ENCODE measurements around the gene ELMO1.

ELMO1 gene

GRCh38 chr7:36852017-36852416 lies 596.6 kb downstream of the ELMO1 start:
- DNase-seq (ENCODE audit: low read depth, low spot score), result no peak

DNA sequence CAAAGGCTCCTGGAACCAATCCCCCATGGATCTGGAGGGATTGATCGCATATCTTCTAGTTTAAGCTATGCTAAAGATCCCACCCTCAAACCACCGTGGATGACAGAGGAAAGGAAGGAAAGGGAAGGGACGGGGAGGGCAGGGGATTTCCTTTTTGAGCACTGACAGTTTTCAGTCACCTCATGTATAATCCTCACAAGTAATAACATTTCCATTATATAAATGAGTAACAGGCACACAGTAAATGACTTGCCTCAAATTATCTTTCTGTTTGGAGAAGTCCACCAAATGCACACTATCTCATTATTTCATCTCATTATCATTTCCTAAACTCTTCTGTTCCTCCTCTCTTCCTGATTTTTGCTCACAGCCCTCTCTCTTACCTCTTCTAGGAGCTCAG lies 597.3 kb downstream of the ELMO1 start:
- DNase-seq (ENCODE audit: low read depth, low spot score), result no peak

DNA sequence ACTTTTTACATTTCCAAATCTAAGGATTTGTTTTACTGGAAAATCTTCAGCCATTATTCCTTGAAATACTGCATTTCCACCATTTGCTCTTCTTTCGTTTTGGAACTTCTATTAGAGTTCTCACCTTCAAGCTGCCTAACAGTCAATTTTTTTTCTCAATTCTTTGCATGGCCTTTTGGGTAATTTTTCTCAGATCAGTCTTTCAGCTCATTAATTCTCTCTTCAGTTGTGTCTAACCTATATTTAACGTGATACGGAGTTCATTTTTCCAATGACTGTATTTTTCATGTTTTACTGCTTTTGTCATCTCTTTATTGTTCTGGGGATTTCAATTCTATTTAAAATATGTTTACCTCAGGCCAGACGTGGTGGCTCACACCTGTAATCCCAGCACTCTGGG lies 600.7 kb downstream of the ELMO1 start:
- no peak for DNase-seq (ENCODE audit: low read depth, low spot score)

DNA sequence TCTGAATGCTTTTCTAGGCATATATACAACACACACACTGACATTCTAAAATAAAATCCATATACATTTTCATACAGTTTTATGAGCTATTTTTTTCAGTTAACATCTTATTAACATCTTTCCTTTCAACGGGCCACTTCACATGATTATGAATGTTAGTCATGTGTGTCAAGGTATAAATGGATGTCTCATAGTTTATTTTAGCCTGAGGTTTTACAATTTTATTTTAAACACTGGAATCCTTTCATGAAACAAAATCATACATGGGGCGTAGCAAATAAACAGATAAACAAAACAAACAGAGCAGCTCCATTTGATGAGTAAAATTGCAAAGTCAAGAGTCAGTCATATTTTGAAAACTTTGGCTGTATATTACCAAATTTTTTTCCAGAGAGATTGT lies 604.3 kb downstream of the ELMO1 start:
- no peak for DNase-seq (ENCODE audit: low read depth, low spot score)

- no peak for DNase-seq (ENCODE audit: low read depth, low spot score)
Measured at GRCh38 chr7:36840904-36841303, 607.8 kb downstream of the ELMO1 start.

- DNase-seq (ENCODE audit: low read depth, low spot score), result no peak
Measured at GRCh38 chr7:36838616-36839225, 609.9 kb downstream of the ELMO1 start.

GRCh38 chr7:36831049-36831448 lies 617.6 kb downstream of the ELMO1 start:
- no peak for DNase-seq (ENCODE audit: low read depth, low spot score)

DNA sequence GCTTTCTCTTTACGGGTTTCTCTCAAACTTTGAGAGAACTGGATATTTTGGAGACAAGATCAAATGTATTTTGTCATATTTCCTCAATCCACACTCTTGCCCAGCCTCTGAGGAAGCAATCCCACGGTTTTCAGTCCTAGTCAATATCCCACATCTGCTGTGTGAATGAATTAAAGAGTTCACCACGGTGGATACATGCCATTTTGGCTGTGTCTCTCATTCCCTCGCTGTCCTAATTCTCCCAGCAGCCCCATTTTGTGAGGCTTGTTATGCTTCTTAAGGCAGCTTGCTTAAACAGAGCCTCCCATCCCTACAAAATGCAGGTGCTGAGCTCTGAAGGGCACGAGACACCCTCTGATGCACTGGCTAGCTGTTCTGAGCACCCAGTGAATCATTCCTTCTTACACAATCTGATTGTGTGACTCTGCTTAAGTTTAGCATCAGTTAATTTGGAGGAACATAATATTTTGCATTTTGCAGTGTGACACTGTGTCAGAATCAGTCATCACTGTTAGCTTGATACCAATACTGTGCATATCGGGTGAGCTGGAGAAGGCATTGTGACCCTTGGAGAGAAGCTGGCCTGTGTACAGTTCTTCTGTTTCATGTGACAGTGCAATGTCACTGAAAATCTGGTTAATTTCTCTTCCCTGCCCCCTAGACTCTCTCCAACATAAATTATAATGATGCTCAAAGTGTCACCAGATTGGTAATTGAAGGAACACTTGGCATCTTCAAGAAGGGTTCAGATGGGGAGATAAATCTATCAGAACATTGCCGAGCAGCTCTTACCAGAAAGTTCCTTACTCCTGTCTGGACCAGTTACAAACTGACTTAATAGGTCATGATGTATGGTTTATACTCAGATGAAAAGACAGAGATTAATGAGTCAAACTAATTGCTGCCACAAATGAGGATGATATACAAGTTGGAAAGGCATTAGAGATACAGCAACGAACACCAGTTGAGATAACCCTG lies 620.6 kb downstream of the ELMO1 start:
- no peak for DNase-seq (ENCODE audit: low read depth, low spot score)

DNA sequence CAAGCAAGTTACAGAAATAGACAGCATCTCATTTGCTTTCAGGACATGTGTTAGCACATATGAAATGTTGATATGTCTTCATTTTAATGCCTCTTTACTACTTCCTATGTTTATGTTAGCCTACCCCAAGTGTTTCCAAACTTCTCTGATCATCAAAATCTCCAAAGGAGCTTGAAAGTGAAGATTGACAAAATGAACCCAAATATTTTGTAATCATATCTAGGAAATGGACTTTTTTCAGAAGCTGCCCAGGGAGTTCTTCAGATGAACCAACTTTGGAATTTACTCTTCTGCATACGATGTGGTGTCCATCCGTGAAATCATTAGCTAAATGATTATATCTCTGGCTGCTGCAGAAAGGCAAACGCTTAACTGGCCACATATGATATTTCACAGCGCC lies 623.2 kb downstream of the ELMO1 start:
- no peak for DNase-seq (ENCODE audit: low read depth, low spot score)

- no peak for DNase-seq (ENCODE audit: low read depth, low spot score)
Measured at GRCh38 chr7:36823353-36823752, 625.3 kb downstream of the ELMO1 start.

GRCh38 chr7:36821617-36822016 lies 627.0 kb downstream of the ELMO1 start:
- no peak for DNase-seq (ENCODE audit: low read depth, low spot score)

DNA sequence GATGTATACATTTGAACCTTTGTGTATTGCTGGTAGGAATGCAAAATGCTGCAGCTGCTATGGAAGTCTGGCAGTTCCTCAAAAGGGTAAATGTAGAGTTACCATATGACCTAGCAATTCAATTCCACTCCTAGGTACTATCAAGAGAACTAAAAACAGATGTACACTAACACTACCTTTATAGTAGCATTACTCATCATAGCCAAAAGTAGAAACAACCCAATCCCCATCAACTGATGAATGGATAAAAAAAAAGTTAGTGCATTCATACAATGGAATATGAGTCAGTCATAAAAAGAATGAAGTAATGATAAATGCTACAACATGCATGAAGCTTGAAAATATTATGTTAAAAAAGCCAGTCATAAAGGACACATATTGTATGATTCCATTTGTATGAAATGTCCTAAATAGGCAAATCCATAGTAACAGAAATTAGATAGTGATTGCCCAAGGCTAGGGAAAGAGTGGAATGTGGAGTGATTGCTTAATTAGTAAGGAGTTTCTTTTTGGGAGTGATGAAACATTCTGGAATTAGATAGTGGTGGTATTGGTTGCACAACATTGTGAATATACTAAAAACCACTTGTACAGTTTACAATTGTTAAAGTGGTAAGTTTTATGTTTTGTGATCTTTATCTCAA lies 628.0 kb downstream of the ELMO1 start:
- DNase-seq (ENCODE audit: low read depth, low spot score), result no peak

DNA sequence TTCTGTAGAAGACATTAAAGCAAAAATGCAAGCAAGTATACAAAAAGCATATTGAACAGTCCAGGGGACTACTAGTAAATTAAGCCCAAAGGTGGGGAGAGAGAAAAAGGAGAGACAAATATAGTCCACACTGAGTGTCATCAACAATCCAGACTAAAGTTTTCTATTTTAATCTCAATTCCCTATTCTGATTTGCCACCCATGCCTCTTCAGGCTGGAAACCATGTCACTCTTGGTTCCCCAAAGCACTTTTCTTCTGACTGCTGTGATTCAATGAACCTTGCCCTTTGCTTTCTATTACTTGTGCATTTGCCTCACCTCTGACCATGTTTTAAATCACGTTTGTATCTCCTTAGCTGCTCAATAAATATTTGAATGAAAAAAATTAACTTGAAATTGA lies 629.0 kb downstream of the ELMO1 start:
- no peak for DNase-seq (ENCODE audit: low read depth, low spot score)

DNA sequence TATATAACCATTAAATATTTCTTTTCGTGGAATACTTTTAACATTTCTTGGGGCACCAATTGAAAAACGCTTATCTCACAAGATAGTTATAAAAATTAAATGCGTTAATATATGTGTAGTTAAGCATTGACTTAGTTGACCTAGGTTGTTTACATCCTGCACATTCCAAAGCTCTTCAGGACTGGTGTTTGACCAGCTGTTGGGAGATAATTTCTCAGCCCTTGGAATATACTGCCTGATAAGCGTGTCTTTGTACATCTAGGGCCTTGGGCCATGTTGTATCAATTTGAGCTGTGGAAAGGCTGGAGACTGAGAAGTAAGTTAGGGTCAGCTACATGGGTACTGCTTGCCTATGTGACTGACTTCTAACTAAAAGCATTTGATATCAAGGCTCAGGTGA lies 634.4 kb downstream of the ELMO1 start:
- no peak for DNase-seq (ENCODE audit: low read depth, low spot score)

DNA sequence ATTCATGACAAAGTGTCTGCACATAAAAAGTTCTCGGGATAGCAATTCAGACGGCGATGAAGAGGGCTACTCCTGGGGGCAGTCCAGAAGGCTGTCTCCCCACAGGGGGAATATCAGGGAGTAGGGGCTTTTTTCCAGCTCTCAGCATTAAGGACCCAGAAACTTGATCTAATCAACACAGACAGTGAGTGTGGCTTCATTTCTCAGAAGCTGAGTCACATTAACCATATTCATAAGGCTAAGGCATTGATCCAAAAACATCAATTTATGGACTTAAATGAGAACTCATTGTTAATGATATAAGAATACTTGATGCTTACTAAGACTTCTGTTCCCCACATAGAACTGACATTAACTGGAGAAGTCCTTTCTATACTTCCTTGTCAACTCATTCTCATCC lies 636.9 kb downstream of the ELMO1 start:
- DNase-seq (ENCODE audit: low read depth, low spot score), result no peak

GRCh38 chr7:36810489-36810888 lies 638.2 kb downstream of the ELMO1 start:
- no peak for DNase-seq (ENCODE audit: low read depth, low spot score)

- DNase-seq (ENCODE audit: low read depth, low spot score), result no peak
Measured at GRCh38 chr7:36810032-36810431, 638.6 kb downstream of the ELMO1 start.

GRCh38 chr7:36809510-36809909 lies 639.2 kb downstream of the ELMO1 start:
- no peak for DNase-seq (ENCODE audit: low read depth, low spot score)

DNA sequence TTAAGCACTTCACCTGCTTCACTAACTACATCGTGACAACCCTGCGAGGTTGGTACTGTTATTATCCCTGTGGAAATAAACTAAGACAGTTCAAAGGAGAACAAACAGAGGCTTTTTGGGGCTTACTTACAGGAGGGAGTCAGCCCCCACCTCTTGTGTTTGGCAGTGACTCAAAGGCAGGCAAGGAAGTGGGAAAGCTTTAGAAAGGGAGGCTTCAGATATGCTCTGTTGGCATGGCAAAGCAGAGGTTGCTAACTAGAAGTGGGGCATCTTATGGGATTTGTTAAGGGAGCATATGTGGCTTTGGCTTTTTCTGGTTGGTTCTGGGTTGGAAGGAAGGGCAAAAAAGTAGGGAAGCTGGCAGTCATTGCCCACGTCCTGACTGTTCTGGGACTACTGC lies 639.6 kb downstream of the ELMO1 start:
- DNase-seq (ENCODE audit: low read depth, low spot score), result no peak

GRCh38 chr7:36806891-36807290 lies 641.8 kb downstream of the ELMO1 start:
- DNase-seq (ENCODE audit: low read depth, low spot score), result no peak

All from ELF-1 (cell line).